GM12801 (cell line): ENCODE measurements around the gene DCDC2.

Source experiments
- CTCF ChIP-seq: IDR thresholded peaks from one replicate; pipeline ENCODE4 v1.5.1; 2011; ENCODE audit warnings: control low read depth; ENCODE audit not compliant: insufficient read length; ENCODE audit errors: extremely low read depth

Gene DCDC2

DNA sequence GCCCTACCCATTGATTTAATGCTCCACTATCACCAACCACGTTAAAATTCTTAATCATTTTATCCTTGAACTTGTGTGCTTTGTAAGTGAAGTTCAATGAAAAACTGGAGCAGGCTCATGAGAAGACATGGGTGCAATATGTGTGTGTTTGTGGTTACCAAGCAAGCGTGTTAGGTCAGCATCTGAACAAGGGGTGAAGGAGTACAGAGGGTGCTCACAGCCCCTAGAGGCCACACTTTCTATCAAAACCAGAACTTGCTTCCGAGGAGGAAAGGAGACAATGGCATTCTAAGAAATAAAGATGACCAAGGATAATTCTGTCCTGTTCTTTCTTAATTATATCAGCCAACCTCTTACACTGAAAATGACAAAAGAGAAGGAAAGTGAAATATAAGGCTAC lies 138.2 kb downstream of the DCDC2 start:
- no peak for TF ChIP-seq CTCF

GRCh38 chr6:24214984-24215383 lies 142.9 kb downstream of the DCDC2 start:
- TF ChIP-seq CTCF: no peak

DNA sequence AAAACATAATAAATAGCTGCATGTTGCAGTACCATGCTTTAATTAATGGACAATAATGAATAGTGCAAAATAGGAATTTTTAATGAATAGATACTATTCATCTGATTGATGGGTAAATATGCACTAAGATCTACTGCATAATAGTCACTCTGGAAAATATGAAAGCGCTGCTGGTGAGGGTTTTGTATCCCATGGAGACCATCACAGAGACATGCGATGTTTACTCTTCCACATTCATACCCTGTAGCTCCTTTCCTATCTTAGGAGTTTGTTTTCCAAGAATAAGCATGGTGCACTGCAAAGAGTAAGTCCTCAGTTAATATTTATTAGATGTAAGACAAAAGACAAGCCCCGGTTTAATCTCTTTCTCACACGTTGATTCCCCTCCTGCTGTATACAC lies 150.4 kb downstream of the DCDC2 start:
- no peak for TF ChIP-seq CTCF

- TF ChIP-seq CTCF: no peak
These were observed 152.8 kb downstream of the DCDC2 start for GRCh38 chr6:24205020-24205492.

GRCh38 chr6:24197892-24198291 lies 160.0 kb downstream of the DCDC2 start:
- no peak for TF ChIP-seq CTCF

DNA sequence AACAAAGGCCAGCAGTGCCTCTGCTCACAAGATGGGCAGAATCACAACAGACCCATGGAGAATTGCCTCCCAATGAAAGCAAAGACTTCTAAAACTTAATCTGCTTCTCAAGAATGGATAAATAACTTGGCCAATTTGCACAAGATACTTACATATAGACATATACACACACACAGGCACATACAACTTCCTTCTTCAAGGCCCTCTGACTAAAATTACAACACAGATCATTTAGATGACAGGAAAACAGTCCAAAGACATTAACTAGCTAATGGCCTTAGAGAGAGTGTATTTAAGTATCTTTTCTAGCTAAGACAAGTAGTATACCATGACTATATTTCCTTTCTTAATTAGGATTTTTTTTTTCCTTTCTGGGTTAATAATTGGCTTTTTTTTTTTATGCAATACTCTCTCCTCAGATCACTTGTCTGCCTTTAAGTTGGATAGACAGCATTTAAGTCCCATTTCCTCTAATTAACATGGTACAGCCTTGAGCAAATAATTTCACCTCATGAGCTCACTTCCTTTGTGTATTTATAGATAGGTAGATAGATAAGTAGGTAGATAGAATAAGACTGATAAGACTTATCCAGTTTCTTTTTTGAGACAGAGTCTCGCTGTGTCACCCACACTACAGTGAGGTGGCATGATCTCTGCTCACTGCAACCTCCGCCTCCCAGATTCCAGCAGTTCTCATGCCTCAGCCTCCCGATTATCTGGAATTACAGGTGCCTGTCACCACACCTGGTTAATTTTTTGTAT lies 161.8 kb downstream of the DCDC2 start:
- no peak for TF ChIP-seq CTCF

DNA sequence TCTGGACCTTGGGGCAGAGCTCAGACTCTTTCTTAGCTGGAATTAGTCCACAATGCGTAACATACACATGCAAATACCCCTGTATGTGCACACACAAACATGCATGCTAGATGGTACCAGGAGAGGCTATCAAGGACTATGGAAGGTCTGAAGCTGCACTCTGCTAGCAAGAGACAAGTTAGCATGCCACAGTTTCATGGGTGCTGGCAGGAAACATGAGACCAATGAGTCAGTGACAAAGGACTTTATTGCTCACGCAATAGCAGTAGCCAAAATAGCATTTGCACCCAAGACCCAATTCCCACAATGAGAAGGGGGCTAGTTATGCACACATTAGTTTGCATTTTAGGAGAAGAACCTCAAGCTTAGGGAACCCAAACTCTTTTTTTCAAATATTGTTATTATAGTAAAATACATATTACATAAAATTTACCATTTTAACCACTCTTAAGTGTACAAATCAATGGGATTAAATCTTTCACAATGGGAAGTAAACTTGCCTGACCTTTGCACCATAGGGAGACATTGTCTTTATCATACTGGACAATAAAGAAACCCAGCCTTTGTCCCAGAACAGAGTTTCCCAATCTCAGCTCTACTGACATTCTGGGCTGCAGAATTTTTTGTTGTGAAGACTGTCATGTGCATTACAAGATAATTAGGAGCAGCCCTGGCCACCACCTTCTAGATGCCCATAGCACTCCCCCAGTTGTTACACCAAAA lies 162.7 kb downstream of the DCDC2 start:
- TF ChIP-seq CTCF: no peak
